ENCODE measurements around the gene GSC. TPM values are rescaled to one million over a fixed set of nuclear protein-coding genes. Genes with fewer than 3 reads are reported as not detected.
"Not testable (repeated sequence)": the region's sequence is repeated elsewhere in the genome, so short reads cannot be mapped to it uniquely, and the experiment has no call there.

The GSC gene
- total and polyA plus RNA-seq, 2 donors (not counting 3 experiments of a cell fraction or from before 2014, with no cell fraction given), result not detected

- H3K4me2 ChIP-seq (ENCODE audit: insufficient read depth, low read length); H3K9ac ChIP-seq (replicated peaks; ENCODE audit: extremely low read depth, insufficient read depth, low read length); CTCF ChIA-PET; H3K4me1 ChIP-seq (ENCODE audit: control insufficient read depth, extremely low read depth, insufficient read depth, low read length); H2AFZ ChIP-seq (ENCODE audit: low read depth, low read length); H3K36me3 ChIP-seq (ENCODE audit: control insufficient read depth in 2 of 2, extremely low read depth in 1 of 2, insufficient read depth in 2 of 2, low read length in 2 of 2); H3K27ac ChIP-seq (ENCODE audit: insufficient read depth, low read depth, low read length); H3K4me3 ChIP-seq (replicated peaks in 1 of 3; ENCODE audit: insufficient read depth in 1 of 3, low read depth in 1 of 3, low read length in 3 of 3); H3K9me1 ChIP-seq (replicated peaks; ENCODE audit: control insufficient read depth, extremely low read depth, insufficient read depth, low read length); H3K9me3 ChIP-seq (replicated peaks; ENCODE audit: control insufficient read depth, insufficient read depth, low read length); BruUV-seq (replicated peaks); H4K20me1 ChIP-seq (replicated peaks; ENCODE audit: control insufficient read depth, extremely low read depth, insufficient read depth, low read length); FAIRE-seq; intact Hi-C loops (cut with micrococcal nuclease); H3K27me3 ChIP-seq (ENCODE audit: control insufficient read depth in 2 of 2, insufficient read depth in 2 of 2, low read length in 2 of 2); dilution Hi-C loops (cut with MboI; ENCODE audit: extremely low pct_ligation_motif_present, low sequenced_read_pairs); H3K79me2 ChIP-seq (ENCODE audit: control insufficient read depth, insufficient read depth, low read length); DNase-seq (ENCODE audit: low read depth, low spot score); POLR2A ChIA-PET: not testable (repeated sequence)
Measured at GRCh38 chr14:94747153-94747552, 22.8 kb downstream of the GSC start.

GRCh38 chr14:94746131-94746530 is 23.8 kb downstream of the GSC start:
- BruUV-seq (replicated peaks), result no TSS peak
- no peak overlapping the region for H2AFZ ChIP-seq (ENCODE audit: low read depth, low read length)
- DNase-seq (ENCODE audit: low read depth, low spot score), result no peak
- no peak overlapping the region for H3K4me3 ChIP-seq (replicated peaks in 1 of 3; ENCODE audit: insufficient read depth in 1 of 3, low read depth in 1 of 3, low read length in 3 of 3)
- H3K9ac ChIP-seq (replicated peaks; ENCODE audit: extremely low read depth, insufficient read depth, low read length), result no peak overlapping the region
- no peaks in the 10 kb centered on the region for H3K9me1 ChIP-seq (replicated peaks; ENCODE audit: control insufficient read depth, extremely low read depth, insufficient read depth, low read length)
- dilution Hi-C loops (cut with MboI; ENCODE audit: extremely low pct_ligation_motif_present, low sequenced_read_pairs), result no loop called here
- no peak for FAIRE-seq
- intact Hi-C loops (cut with micrococcal nuclease), result no loop called here
- H3K27ac ChIP-seq (ENCODE audit: insufficient read depth, low read depth, low read length), result no peak overlapping the region
- ChIA-PET POLR2A (no interaction called here), CTCF (interaction anchor here (1.2 kb wide), 1 partner anchor 322 kb away, joined by 3 read pairs; no protein-coding TSS in a partner anchor)
- no peaks in the 10 kb centered on the region for H3K9me3 ChIP-seq (replicated peaks; ENCODE audit: control insufficient read depth, insufficient read depth, low read length)
- H3K4me2 ChIP-seq (ENCODE audit: insufficient read depth, low read length), result no peak overlapping the region
- no peaks in the 10 kb centered on the region for H3K36me3 ChIP-seq (ENCODE audit: control insufficient read depth in 2 of 2, extremely low read depth in 1 of 2, insufficient read depth in 2 of 2, low read length in 2 of 2)
- TF ChIP-seq GATA2 (IDR thresholded peaks at IDR 0.05; ENCODE audit: insufficient read depth, insufficient read length, low read depth, low read length) (no peak), MYC (IDR thresholded peaks at IDR 0.05; ENCODE audit: low read depth, low read length) (no peak), CTCF (IDR thresholded peaks at IDR 0.05; ENCODE audit: extremely low read depth in 1 of 2, insufficient read depth in 1 of 2, low read depth in 1 of 2, low read length in 2 of 2) (no peak), FOS (IDR thresholded peaks at IDR 0.05; ENCODE audit: borderline replicate concordance, insufficient read depth, low read length) (no peak), EZH2 (IDR thresholded peaks at IDR 0.05; ENCODE audit: borderline replicate concordance, low read depth, low read length, severe bottlenecking) (no peak), MAX (IDR thresholded peaks at IDR 0.05; ENCODE audit: insufficient read depth, insufficient read length) (no peak), JUN (IDR thresholded peaks at IDR 0.05; ENCODE audit: borderline replicate concordance, insufficient read depth, insufficient read length, low read depth) (no peak), POLR2A (IDR thresholded peaks at IDR 0.05; ENCODE audit: low read depth, low read length) (no peak), POLR2AphosphoS5 (IDR thresholded peaks at IDR 0.05; ENCODE audit: insufficient read depth, low read depth, low read length) (no peak)
- no peaks in the 10 kb centered on the region for H4K20me1 ChIP-seq (replicated peaks; ENCODE audit: control insufficient read depth, extremely low read depth, insufficient read depth, low read length)
- no peaks in the 10 kb centered on the region for H3K27me3 ChIP-seq (ENCODE audit: control insufficient read depth in 2 of 2, insufficient read depth in 2 of 2, low read length in 2 of 2)
- no peaks in the 10 kb centered on the region for H3K4me1 ChIP-seq (ENCODE audit: control insufficient read depth, extremely low read depth, insufficient read depth, low read length)
- no peaks in the 10 kb centered on the region for H3K79me2 ChIP-seq (ENCODE audit: control insufficient read depth, insufficient read depth, low read length)

Measured in endothelial cell of umbilical vein (primary cell).